ENCODE results near the gene SUGCT. TPM values are rescaled to one million over a fixed set of nuclear protein-coding genes. Genes with fewer than 3 reads are reported as not detected.

SUGCT gene
- total and polyA plus RNA-seq, 7 donors: 2.4 to 7.3 (median 3.2) TPM

DNA sequence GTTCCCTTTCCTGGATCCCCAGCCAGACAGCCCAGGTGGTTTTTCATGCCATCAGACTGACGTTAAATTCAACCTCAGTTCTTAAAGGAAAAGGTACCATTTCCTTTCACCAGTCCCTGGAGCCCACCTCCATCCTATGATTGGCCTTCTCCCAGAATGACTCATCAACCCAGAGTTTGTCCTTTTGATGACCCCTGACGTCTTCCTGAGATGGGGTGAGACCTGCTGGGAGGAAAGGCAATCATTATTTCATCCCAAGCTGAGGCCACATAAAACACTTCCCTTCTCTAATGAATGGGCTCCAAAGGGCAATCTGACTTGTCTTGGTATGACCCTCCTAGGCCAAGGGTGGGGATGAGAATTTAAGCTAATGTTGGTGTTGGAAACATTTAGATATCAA lies 750.7 kb downstream of the SUGCT start:
- no peak for DNase-seq
- H3K9me3 ChIP-seq: no peaks in the 10 kb centered on the region
- H3K27me3 ChIP-seq (ENCODE audit: insufficient read depth in 3 of 3, low read length in 2 of 3): no peaks in the 10 kb centered on the region
- no peaks in the 10 kb centered on the region for H3K36me3 ChIP-seq (ENCODE audit: insufficient read depth in 1 of 2, low read depth in 1 of 2)
- no peaks in the 10 kb centered on the region for H3K4me1 ChIP-seq
- intact Hi-C loops (cut with DNase I): no loop called here
- H3K4me3 ChIP-seq: no peak overlapping the region
- WGBS, 3 donors: 19 to 27% (median 24%) methylated on average over 2 of the region's 2 CpGs
- TF ChIP-seq, protein P1, sequence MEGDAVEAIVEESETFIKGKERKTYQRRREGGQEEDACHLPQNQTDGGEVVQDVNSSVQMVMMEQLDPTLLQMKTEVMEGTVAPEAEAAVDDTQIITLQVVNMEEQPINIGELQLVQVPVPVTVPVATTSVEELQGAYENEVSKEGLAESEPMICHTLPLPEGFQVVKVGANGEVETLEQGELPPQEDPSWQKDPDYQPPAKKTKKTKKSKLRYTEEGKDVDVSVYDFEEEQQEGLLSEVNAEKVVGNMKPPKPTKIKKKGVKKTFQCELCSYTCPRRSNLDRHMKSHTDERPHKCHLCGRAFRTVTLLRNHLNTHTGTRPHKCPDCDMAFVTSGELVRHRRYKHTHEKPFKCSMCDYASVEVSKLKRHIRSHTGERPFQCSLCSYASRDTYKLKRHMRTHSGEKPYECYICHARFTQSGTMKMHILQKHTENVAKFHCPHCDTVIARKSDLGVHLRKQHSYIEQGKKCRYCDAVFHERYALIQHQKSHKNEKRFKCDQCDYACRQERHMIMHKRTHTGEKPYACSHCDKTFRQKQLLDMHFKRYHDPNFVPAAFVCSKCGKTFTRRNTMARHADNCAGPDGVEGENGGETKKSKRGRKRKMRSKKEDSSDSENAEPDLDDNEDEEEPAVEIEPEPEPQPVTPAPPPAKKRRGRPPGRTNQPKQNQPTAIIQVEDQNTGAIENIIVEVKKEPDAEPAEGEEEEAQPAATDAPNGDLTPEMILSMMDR (IDR thresholded peaks at IDR 0.05): no peak
- no peak overlapping the region for H3K27ac ChIP-seq
- ATAC-seq: no peak

DNA sequence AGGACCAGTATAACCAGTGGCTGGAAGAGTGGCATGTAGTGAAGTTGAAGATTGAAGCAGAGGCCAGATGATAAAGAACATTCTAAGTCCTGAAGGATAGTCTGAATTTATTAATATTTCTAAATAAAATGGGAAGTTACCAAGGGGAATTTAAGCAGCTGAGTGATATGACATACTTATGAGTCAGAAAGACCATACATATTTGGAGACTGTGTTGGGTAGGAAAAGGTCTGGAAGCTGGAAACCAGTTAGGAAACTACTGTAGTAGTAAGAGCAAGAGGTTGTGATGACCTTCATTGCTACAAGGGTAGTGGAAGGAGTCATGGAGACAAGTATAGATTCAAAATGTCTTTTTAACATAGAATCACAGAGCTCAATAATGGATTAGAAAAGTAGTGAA lies 752.3 kb downstream of the SUGCT start:
- ATAC-seq (no peak), DNase-seq (no peak)
- Histone ChIP-seq H3K4me1 (no peaks in the 10 kb centered on the region), H3K36me3 (ENCODE audit: insufficient read depth in 1 of 2, low read depth in 1 of 2) (no peaks in the 10 kb centered on the region), H3K27ac (no peak overlapping the region), H3K4me3 (no peak overlapping the region), H3K27me3 (ENCODE audit: insufficient read depth in 3 of 3, low read length in 2 of 3) (no peaks in the 10 kb centered on the region), H3K9me3 (no peaks in the 10 kb centered on the region)
- TF ChIP-seq, protein P1 (IDR thresholded peaks at IDR 0.05): no peak
- intact Hi-C loops (cut with DNase I): no loop called here

DNA sequence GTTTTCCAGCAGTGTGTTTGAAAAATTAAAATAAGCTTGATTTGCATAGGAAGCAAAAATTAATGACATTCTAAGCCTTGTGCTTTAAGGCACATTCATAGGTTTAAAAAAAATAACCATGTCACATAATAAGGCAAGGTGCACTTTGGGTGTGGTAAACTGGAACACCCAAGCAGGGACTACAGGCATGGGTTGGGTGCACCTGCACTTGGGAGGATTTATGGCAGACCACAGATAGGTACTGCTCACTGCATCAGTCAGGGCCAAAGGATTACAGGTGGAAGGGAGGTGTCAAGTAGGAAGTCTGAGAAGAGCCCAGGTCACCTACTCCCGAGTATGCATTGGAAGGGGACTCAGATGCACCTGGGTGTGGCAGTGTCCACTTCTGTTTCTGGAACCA lies 753.7 kb downstream of the SUGCT start:
- Histone ChIP-seq H3K4me3 (no peak overlapping the region), H3K27ac (no peak overlapping the region), H3K27me3 (ENCODE audit: insufficient read depth in 3 of 3, low read length in 2 of 3) (no peaks in the 10 kb centered on the region), H3K9me3 (no peaks in the 10 kb centered on the region), H3K36me3 (ENCODE audit: insufficient read depth in 1 of 2, low read depth in 1 of 2) (no peaks in the 10 kb centered on the region), H3K4me1 (no peaks in the 10 kb centered on the region)
- 45 to 65% (median 47%) methylated on average over 1 of the region's 1 CpG for WGBS, 3 donors
- ATAC-seq (no peak), DNase-seq (no peak)
- intact Hi-C loops (cut with DNase I): no loop called here
- TF ChIP-seq, protein P1 (IDR thresholded peaks at IDR 0.05): no peak

DNA sequence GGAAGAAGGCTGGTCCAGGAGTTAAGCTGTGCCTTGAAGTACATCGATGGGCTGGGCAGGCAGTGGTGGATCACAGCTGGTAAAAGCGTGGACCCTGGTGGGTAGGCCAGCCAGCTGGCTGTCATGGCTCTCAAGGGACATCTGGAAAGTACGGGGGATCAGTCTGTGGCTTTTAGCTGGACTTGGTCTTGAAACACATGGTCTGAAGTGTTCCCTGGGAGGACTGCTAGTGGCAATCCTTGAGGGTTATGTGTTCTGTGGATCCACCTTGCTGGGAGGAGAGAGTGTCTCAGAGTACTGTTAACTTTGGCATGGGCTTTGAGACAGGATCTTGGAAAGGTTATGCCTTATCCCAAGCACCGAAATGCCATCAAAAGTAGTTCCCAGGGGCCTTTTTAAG lies 754.3 kb downstream of the SUGCT start:
- H3K27ac ChIP-seq: no peak overlapping the region
- no peak for ATAC-seq
- TF ChIP-seq, protein P1 (IDR thresholded peaks at IDR 0.05): no peak
- no peaks in the 10 kb centered on the region for H3K27me3 ChIP-seq (ENCODE audit: insufficient read depth in 3 of 3, low read length in 2 of 3)
- no peaks in the 10 kb centered on the region for H3K4me1 ChIP-seq
- H3K9me3 ChIP-seq: no peaks in the 10 kb centered on the region
- DNase-seq: no peak
- no peaks in the 10 kb centered on the region for H3K36me3 ChIP-seq (ENCODE audit: insufficient read depth in 1 of 2, low read depth in 1 of 2)
- no peak overlapping the region for H3K4me3 ChIP-seq
- 31 to 37% (median 32%) methylated on average over 4 of the region's 4 CpGs for WGBS, 3 donors
- intact Hi-C loops (cut with DNase I): no loop called here

DNA sequence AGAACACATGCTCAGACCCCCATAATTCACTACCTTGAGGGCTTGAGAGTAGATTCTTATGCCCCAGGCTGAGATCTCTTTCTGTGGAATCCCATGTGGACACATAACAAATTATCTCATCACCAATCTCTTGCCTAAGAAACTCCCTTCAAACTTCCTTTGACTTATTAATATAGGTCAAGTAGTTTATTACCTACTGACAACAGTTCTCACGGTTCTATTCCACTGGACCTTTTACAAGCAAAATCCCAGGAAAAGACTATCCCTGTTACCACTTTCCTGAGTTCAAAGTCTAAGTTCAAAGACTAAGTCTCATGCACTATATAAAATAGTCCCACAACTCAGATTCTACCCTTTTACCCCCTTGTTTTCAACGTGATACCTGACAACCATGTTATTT lies 754.7 kb downstream of the SUGCT start:
- WGBS, 3 donors: 64 to 71% (median 67%) methylated on average over 2 of the region's 2 CpGs

More for the DNA sequence above, 754.7 kb downstream of the SUGCT start:
- Histone ChIP-seq H3K36me3 (ENCODE audit: insufficient read depth in 1 of 2, low read depth in 1 of 2) (no peaks in the 10 kb centered on the region), H3K4me3 (no peak overlapping the region), H3K4me1 (no peaks in the 10 kb centered on the region), H3K27ac (no peak overlapping the region), H3K27me3 (ENCODE audit: insufficient read depth in 3 of 3, low read length in 2 of 3) (no peaks in the 10 kb centered on the region), H3K9me3 (no peaks in the 10 kb centered on the region)
- no peak for DNase-seq
- TF ChIP-seq, protein P1 (IDR thresholded peaks at IDR 0.05): no peak
- intact Hi-C loops (cut with DNase I): no loop called here
- no peak for ATAC-seq
